GM21367 (cell line): ENCODE results near the gene PRPF8.
A peak's percentile ranks its signal among the peaks of the same experiment; 100 is the strongest.
"Not testable (repeated sequence)": the region's sequence is repeated elsewhere in the genome, so short reads cannot be mapped to it uniquely, and the experiment has no call there.

Experiments used
- ATAC-seq: cut with Tn5 transposase; IDR thresholded peaks from one replicate; pipeline ENCODE4 v1.9.1; 2021; ENCODE audit not compliant: unreplicated experiment

The PRPF8 gene

DNA sequence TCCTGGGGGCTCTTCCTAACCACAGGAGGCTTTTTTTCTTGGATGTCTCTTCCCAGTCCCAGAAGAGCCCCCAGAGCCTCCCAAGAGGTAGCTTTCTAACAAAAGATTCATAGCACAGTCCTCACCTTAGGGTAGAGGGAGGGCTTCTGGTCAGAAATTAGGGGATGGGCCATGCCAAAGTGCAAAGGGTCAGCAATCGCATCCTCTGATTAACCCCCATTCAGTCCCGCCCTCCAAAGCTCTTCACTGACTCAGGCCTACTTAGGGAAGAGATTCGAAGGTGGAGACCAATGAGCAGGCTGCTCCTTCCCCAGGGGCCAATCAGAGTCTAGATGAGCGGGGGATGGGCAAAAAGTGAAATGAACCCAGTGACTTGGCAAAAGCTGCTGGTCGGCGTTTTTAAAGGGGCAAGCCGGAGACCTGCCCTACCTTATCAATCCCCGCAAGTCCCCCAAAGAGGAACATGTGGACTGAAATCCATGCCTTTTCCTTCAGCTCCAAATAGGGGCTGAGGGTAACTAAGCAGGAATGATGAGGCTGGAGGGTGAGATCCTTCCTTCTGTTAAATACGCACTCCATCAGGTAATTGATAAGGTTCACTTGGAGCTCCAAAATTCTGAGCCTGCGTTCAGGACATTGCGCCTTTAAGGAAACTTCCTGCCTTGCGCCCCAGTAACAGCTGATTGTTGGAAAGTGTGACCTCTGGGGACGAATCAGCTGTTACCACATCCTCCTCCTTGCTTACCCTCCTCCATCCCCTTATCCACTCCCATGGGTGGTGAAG is 32.4 kb upstream of the PRPF8 start:
- ATAC-seq = peak; percentile 28

- ATAC-seq = peak; percentile 62
Observed at GRCh38 chr17:1716076-1716911, 31.6 kb upstream of the PRPF8 start.

GRCh38 chr17:1715803-1716075 is 31.1 kb upstream of the PRPF8 start:
- no peak for ATAC-seq

DNA sequence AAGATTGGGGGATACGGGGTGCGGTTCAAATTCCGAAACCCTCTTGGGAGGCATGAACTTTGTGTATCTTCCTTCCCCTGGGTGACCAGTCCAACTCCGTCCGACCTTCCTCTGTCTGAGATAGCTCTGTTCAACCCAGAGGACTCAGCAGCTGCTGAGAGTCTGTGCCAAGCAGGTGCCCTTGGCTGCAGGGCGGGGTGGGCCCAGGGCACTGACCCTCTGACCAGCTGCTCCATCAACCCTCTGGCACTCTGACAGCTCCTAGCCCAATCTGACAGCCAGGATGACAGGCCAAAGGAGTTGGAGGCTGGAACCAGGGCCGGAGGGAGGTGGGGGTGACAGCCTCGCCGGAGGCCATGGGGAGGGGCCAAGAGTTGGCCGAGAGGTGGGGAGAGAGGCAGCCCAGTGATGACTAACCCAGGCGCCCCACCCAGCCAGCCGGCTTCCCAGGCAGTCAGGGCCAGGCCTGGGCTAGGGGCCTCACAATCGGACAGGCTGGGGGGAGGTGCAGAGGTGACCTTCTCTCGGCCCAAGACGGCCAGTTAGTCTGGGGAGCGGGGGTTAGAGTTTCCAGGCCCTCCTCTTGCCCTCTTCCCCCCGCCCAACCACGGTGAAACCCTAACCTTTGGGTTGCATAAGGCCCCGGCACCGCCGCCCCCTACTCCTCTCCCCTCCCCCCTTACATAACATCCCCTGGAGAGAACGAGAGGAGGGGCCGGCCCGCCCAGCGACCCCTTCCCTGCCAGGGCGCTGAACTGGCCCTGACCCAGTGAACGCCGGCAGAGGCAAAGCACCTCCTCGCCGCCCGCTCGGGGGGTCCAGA is 30.5 kb upstream of the PRPF8 start:
- ATAC-seq = no peak

- no peak for ATAC-seq
Observed at GRCh38 chr17:1714427-1714979, 29.8 kb upstream of the PRPF8 start.

DNA sequence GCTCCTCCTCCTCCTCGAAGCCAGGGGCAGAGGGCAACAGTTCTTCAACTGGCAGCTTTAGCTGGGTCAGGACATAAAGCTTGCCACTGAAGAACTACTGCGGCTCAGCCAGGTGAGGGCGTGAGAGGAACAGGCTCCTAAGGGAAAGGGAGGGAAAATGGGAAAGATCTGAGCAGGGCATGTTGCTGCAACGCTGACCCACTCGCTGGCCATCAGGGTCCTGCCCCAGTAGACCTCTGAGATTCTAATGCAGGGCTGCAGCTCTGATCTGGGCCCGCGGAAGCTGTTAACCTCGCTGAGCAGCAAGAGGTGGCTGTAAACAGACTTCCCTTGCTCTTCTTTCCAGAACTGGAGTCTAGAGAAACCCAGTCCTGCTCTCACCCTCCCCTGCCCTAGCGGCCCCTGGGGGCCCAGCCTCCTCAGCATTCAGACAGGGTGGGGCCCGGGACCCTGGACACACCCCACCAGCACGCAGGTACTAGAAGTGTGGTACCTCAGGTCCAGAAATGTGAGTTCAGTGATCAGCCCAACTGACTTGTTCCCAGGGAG is 29.3 kb upstream of the PRPF8 start:
- no peak for ATAC-seq

- no peak for ATAC-seq
Observed at GRCh38 chr17:1713160-1713877, 28.7 kb upstream of the PRPF8 start.

GRCh38 chr17:1712271-1712670 is 27.6 kb upstream of the PRPF8 start:
- ATAC-seq = no peak

DNA sequence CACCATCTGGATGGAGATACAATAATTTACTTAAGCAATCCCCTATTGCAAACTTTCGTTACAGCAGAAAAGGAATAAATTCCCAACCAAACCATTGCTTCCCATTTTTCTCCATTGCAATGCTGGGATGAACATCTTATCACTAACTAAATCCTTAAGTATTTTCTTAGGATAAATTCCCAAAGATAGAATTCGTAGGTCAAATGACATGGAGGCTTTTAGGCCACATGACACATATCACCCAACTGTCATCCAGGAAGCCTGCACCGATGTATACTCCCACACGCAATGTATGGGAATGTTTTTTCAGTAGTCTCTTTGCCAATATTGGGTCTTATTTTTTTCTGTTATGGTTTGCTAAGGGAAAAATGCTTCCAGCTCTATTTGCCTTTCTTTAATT is 27.1 kb upstream of the PRPF8 start:
- ATAC-seq = no peak

- ATAC-seq = no peak
Observed at GRCh38 chr17:1710807-1711553, 26.3 kb upstream of the PRPF8 start.

- no peak for ATAC-seq
Observed at GRCh38 chr17:1709971-1710806, 25.5 kb upstream of the PRPF8 start, which contains the start of gene TLCD2. TLCD2 (minus strand) TSS chr17:1710377; CDS start chr17:1710242, 135 bp downstream.

DNA sequence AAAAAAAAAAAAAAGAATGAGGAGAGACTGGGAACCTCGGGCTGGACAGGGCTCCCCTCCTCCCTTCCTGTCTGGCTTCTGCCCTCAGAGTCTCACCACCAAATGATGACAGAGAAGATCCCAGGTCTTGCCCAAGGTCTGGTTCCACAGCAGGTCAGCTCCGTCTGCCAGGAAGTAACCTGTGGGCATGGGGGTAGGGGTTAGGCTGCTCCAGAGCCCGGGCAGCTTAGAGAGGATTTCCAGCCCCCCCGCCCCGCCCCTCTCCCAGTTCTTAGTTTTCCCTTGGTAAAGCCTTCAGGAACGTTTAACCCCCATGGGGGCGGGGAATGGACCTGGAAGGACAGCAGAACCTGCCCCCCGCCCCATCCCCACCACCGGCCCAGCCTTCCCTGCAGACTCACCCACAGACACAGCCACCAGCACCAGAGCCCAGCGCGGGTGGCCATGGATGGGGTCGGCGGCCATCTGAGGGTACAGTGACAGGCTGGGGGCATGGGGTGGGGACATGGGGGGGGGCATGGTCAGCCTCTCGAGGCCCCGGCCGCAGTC is 24.8 kb upstream of the PRPF8 start:
- ATAC-seq = no peak

- ATAC-seq = not testable (repeated sequence)
Observed at GRCh38 chr17:1708791-1709346, 24.2 kb upstream of the PRPF8 start.

DNA sequence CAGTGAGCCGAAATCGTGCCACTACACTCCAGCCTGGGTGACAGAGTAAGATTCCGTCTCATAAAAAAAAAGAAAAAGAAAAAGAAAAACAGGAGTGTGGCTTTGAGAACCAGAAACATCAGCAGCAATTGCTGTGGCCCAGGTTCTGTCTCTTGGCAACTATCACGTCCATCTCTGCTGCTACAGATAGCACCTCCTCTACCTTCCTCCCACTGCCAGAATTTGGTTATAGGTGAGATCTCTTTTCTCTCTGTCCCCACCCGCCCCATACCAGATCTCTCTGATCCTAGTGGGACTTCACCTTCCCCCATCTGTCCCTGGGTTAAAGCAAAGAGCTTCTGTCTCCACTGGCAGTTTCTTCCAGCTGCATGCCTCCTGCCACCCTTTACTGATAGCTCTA is 22.4 kb upstream of the PRPF8 start:
- ATAC-seq = no peak

- no peak for ATAC-seq
Observed at GRCh38 chr17:1705004-1705403, 20.3 kb upstream of the PRPF8 start.

DNA sequence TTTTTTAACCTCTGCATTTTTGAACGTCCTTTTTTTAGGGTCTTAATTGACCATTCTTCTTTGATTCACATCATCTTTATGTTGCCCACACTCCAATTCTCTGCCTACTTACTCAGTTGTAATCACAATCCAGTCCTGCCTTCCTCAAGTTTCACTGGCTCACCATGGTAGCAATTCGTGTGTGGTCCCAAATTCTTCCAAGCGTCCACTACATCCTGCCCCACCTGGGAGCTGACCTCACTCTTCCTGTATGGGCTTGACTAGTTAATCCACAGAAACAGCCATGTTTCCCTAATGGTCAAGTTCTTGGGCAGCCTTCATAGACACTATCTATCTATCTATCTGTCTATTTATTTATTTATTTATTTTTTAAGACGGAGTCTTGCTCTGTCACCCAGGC is 18.4 kb upstream of the PRPF8 start:
- ATAC-seq = no peak

DNA sequence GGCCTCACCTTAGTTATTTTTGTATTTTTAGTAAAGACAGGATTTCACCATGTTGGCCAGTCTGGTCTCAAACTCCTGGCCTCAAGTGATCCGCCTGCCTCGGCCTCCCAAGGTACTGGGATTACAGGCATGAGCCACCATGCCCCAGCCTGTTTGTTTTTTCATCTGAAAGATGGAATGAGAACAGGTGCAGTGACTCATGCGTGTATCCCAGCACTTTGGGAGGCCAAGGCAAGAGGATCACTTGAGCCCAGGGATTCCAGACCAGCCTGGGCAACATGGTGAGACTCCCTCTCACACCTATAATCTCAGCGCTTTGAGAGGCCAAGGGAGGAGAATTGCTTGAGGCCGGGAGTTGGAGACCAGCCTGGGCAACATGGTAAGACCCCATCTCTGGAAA is 15.2 kb upstream of the PRPF8 start:
- ATAC-seq = not testable (repeated sequence)

GRCh38 chr17:1697681-1698080 is 13.0 kb upstream of the PRPF8 start:
- ATAC-seq = no peak
